Measurements from ENCODE around the gene PRR5L.

Gene PRR5L

DNA sequence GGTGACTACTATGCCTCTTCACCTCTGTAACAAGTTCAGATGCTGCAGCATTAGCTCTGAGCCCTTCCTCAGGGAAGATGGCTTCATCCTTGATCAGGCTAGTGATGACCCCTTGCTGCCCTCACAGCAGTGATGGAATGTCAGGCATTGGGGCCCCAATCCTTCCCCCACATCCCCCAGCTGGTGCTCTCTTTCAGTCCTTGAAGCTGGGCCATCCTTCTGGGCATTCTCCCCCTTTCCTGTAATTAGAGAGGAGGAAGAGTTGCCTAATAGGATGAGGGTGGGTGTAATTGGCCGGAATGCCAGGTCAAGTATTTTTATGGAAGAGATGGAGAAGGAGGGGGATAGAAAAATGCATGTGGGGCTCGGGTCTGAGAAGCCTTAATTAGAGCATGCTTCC, 151.4 kb downstream of the PRR5L start:
- no peak for DNase-seq

DNA sequence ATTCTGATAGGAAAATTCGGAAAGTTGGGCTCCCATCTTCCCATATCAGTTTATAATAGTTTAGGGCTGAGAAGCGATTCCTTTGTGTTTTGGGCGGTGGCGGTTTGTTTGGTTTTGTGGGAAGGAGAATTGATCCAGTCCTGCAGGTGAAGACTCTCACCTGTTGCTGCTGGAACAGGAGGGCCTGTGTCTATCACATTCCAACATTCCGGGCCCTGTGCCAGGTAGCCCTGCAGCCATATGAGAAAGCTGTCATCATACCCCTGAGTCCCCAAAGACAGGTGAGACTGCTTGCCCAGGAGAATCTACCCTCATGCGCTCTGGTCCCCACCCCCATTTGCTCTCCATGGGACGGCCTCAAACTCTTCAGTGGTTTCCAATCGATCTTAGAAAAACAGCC, 151.9 kb downstream of the PRR5L start:
- DNase-seq = no peak

DNA sequence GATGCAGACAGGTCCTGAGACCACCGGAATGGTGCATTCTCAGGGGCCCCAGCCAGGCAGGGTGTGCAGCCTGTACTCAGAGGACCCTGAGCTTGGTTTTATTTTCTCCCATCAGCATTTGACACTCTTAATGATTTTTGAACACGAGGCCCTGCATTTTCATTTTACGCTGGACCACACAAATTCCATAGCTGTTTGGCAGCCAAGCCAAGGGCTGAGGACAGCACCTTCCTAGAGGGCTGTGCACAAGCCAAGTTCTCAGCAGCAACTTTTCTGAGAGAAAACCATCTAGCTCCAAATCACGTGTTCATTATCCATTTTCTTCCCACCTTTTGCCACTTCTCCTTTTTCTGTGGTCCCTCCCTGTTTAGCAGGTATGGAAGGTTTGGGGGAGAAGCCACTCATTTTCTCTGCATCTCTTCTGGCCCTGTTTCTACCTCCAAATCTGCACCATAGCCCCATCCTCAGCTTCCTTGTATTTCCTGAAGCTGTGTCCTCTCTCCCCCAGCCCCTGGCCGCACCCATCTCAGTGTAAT, 153.5 kb downstream of the PRR5L start:
- no peak for DNase-seq

DNA sequence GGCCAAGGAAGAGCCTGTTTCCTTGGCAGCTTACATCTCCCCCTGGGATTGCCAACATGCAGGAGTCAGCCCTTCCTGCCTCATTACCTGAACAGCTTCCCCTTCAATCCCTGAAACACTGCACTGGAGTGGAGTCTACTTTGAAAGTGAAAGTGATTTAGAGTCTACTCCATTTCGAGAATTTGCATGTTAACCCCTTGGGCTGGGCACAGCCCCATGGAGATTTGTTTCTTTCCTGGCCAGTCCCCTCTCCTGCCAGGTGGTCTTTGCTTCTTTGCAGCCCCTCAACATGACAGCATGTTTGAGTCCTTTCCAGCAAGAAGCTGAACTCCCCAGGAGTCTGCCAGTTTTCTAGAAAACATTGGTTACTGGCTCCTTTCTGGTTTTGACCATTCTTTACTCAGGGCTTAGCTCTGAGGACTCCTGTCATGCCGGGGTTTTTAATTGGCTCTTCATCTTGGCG, 154.1 kb downstream of the PRR5L start:
- no peak for DNase-seq

DNA sequence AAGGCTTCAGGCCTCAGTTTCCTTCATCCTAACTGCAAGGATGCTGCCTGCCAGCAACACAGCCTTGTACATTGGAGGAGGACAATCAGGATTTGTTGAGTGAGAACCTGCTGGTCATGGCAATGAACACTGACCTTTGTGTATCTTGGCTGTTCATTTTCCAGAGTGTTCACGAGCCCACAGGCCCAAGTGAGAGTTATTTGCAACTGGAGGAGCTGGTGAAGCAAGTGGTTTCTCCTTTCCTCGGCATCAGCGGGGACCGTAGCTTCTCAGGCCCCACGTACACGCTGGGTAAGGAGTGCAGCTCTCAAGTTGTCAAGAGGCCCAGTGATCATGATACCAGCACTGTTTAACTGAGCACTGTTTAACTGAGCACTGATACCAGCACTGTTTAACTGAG, 155.0 kb downstream of the PRR5L start:
- DNase-seq = no peak

DNA sequence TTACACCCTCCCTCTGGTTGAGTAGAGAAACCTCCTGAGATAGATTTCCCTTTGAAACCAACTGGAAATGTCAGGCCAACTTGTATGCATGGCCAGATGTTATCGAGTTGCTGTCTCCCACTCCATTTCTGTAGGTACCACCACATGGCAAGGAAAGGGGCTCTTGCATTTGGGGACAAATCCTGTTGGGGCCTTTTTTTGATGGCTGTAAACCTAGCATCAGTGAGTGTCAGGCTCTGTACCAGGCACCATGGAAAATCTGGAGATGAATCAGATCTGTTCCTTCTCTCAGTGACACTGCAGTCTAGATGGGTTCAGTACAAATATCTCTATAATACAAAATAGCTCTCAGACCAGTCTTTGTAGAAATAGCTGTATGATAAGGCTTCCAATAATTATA, 155.6 kb downstream of the PRR5L start:
- no peak for DNase-seq

DNA sequence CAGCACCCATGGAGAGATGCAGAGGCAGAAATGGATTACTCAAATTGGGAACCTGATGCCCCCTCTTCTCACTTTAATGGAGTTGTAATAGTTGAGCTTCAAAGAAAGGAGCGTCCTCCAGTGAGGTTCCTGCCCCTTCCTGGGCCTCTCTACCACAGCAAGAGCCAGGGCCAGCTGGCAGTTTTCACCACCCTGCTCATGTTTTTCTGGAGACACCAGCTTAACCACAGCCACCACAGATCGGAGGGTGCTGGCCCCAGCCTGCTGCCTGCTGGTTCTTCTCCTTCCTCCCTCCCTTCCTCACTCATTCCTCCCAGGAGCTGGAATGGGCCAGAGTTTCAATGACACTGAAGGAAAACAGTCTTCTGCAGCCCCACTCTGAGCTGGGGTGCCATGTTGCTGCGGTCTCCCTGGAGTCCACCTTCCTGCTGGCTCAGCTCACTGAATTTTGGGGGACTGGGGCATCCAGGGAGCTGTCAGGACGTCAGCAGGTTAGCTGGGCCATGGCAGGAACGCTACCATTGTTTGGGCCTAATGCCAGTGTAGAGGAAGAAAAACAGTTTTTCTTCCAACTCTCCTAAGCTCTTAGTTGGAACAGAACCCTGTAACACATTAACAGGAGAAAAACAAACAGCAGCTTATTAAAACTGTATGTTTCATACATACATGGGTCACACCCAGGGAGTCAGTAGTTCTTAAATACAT, 156.3 kb downstream of the PRR5L start:
- DNase-seq = peak; percentile 13 to 33

DNA sequence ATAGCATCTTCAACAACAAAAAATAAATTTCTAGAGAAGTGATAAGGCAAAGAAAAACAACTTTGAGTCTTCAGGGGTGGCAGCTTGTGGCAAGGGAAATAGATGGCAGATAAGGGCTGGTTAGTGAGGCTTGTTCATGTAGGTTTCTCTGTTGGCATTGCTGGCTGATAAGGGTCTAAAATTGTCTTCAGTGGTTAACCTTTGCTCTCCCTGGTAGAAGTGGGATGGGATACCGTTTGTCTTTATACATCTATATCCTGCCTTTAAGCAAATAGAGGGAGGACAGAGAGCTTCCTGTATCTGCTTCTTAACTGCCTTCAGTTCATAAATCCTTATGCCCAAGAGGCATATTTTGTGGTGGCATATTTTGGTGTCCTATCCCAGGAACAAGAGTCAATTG, 156.9 kb downstream of the PRR5L start:
- DNase-seq = peak in 1 of 2 donors; percentile 21

DNA sequence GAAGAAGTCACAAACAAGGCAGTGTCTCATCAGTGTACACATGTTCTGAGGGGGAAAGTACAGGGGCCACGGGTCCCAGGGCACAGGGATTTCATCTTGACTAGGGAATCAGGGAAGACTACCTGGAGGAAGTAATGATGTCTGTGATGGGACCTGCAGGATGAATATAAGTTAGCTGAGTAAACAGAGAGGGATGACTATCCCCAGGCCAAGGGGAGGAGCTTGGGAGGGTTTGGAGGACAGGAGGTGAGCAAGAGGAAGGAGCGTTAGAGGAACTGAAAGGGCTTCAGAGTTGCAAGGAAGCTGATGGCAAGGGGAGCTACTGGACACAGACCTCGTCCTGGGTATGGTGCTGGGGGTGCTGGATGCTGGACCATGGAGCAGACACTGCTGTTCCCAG, 157.6 kb downstream of the PRR5L start:
- DNase-seq = peak in 1 of 2 donors; percentile 48

DNA sequence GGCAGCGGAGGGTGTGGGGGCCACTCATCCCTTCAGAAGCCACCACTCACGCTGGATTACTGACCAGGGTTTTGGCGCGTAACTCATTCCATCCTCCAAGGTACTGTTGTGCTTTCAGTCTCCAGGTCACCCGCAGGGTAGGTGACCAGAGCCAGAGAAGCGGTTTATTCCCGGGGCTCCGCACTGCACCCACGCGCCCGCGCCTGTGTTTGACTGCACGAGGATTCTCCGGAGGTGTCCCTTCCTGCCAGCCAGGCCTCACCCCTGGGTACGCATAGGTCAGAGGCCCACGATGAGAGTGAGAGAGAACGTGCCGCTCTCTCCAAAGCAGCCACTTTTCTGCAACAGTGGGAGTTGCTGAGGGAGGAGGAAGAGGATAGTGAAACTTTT, 158.5 kb downstream of the PRR5L start:
- DNase-seq = no peak

DNA sequence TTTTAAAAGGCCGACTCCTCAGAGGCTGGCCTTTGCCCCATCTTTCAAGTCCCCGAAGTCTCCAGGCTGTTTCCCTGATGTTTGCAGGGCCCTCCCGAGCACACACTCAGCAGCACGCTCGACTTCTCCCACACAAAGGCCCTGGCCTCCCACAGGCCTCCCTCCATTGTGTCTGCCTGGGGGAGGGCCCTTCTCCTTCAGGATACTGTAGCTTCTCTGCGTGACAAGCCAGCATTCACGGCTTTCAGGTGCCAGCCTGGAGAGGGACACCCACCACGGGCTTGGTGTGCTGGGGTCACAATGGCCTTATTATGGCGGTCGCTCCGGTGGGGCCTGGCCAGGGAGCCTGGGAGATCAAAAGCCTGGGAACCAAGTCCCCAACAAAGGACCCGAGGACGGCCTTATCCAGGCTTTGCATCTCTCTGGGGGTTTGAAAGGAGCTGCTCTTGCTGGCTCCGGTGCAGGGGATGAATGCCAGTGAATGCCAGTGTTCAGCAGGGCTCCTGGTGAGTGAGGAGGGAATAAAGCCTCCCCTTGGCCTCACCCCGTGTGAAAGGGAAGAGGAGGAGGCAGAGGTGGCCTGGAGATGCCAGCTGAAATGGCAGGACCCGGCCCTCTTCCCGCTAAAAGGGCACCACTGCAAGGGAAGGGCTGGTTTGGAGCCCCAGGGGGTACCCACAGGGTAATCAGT, 159.0 kb downstream of the PRR5L start:
- no peak for DNase-seq

DNA sequence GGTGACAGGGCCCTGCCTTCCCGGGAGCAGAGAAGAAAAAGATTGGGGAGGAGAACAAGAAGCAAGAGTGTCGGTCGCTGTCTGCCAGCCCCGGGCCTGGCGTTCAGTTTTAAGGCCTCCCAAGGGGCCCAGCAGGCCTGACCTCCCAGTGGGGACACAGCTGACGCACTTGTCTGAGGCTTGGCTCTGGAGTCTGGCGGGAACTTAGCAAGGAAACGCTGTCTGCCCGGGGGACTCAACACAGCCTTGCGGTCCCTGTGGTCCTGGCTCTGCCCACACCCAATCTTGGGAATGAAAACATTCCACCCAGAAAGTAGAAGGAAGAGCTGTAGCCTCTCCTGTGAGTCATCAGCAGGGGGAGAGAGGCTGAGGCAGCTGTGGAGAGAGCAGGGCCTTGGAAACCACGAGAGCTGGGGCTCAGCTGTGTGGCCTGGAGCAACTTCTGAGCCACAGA, 159.6 kb downstream of the PRR5L start:
- DNase-seq = no peak

DNA sequence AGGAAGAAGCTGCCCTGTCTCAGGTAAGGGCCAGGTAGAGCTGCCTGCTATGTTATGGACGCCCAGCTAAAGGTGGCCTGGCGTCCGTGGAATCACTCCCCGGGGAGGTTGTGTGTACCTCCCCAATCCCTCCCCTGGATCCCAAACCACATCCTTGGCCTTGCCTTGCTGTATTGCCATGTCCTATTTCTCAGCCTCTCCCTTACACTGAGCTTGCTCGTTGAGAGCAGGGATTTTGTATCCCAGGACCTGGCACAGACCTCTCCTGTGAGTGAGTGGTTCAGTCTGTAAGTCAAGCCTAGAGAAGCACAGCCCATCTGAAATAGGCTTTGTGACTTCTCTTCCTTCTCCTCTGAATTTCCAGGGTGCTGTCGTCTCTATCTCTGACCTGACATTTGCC, 160.1 kb downstream of the PRR5L start:
- no peak for DNase-seq

DNA sequence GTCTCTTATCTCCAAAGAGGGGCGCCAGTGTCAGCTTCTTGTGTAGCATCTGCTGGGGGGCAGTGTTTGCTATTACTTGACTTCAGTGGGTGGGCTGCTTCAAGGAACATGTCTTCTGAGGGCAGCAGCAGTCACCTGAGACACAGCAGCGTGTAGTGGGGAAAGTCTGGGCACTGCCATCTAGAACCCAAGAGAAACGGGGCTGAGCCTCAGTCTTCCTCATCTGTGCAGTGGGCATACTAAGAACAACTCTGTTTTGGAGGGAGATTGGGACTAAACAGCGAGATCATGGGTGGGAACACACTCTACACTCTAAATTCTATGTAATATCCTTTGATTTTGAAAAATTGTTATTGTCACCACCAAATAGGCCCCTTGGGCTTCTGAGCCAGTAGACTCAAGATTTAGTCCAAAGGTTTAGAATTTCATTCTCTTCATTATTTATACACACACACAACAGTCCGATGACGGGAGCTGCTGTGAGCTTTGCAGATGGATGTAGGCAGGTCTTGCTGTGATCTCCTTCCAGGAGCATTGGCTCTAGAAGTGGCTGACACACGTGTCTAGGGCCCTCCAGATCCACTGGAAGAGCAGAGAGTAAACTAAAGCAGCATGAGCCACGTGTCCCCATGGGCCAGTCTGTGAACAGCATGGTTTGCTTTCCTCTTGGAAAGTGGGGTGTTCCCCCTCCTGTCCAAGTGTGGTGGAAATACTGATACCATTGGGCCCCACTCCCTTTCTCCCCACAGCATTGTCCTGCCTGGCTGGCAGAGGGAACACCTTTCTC, 162.2 kb downstream of the PRR5L start:
- no peak for DNase-seq

DNA sequence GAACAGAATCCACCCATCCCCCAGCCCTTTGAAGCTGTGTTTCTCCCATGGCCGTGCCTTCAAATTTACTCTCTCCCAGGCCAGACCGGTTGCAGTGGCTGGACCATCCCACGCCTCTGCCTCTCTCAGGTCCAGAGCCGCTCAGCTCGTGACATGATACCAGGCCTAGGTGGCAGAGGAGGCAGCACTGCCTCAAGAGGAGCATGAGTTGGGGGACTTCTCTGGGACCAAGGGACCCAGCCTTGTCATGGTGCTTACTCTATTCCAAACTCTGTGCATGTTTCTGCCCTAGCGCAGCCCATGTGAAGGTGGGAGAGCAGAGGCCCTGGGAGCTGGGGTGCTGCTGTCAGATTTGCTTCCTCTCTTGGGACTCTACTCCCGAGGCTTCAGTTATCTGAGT, 163.0 kb downstream of the PRR5L start:
- no peak for DNase-seq

DNA sequence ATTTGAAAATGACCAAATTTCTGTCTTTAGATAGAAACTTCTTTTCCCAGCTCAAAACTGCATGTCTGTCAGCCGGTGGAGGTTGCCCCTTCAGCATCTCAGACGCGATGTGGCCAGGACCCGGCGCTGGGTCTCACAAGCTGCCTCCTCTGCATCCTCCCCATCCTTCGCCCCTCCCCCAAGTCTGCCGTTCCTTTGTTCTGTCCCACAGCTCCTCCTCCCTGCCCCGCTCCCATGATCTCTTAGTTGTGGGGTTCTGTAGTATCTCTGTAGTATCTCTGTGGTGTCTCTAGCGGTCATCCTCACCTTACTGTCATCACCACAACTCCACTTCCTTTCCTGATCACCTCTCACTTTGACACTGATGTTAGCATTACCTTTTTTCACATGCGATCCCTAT, 164.1 kb downstream of the PRR5L start:
- peak in 1 of 2 donors; percentile 12 for DNase-seq

DNA sequence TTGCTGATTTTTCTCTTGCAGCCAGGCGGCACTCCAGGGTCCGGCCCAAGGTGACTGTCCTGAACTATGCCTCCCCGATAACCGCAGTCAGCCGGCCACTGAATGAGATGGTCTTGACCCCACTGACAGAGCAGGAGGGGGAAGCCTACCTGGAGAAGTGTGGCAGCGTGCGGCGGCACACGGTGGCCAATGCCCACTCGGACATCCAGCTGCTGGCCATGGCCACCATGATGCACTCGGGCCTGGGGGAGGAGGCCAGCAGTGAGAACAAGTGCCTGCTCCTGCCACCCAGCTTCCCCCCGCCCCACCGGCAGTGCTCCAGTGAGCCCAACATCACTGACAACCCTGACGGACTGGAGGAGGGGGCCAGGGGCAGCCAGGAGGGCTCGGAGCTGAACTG, 166.2 kb downstream of the PRR5L start:
- DNase-seq = no peak

DNA sequence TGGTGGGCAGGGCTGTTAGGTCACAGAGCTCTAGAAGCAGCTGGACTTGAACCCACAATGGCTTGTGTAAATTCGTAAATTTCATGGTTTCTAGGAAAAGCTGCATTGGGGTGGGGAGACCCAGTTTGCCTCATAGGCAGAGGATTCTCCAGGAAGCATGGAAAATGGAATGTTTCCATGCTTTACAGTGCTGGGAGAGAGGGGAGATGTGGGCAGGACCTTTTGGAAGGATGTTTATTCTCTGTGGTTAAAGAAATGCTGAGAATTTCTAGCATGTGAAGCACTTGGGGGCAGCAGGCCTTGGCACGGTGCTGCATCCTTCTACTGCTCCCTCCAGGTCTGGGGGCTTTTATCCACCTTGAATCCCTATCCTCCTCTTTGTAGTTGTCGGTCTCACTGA, 167.7 kb downstream of the PRR5L start:
- DNase-seq = no peak

DNA sequence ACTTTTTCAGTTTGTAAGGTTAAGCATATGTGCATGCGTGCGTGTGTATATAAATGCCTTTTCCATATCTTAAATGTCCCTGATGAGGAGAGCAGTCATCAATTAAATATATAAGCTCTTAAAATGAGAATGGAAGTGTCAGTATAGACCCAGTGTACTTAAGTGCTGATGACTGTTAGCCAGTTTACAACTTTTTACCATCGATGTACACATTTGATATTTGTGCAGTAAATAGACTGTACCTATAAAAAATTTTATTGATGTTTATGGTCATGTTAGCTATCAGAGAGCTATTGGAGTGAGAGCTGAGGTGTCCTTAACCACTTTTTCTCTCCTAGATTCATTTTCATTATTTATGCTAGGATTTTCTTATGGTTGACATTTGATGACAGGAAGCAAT, 168.6 kb downstream of the PRR5L start:
- no peak for DNase-seq

DNA sequence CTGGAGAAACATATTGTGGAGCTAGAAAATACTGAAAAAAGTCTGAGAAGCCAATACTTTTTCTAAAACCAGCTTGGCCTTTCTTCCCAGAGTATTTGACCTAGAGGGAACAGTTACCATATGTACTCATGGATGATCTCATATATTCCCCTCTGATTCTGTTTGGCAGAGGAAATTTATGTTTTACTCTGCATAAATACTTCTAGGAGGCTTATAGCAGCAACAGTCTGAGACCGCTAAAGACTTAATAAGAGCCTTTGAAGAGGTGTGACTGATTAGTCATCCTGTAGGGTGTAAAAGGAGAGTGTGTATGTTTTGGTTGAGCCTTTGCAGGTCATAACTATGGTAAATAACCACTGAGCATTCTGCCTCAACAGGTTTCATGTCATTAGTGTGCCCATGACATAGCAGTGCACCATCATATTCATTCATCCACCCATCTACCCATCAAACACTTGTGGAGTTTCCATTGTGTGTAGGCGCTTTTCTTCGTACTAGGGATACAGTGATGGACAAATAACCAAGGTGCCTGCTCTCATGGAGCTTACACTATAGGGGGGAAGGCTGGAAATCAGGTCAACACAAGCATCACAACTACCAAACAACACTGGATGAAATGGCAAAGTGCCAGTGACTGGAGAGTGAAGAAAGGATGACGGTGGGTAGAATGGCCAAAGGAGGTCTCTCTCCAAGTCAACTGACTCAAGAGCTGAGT, 169.5 kb downstream of the PRR5L start:
- DNase-seq = no peak

DNA sequence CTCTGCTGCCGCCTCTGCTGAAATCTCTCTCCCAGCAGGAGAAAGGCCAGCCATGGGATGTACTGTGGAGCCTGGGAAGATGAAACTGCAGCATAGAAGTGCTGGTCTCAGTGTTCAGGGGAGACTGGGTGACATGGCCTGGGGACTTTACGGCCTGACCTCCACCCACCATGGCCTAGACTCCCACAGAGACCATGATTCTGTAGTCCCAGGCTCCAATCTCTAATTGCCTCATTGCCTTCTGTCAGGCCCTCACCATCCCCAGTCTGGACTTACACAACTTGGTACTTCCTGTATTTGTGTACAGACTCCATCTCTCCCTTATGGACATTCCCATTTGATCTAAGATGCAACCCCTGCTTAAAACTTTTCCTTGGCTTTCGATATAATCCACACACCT, 170.9 kb downstream of the PRR5L start:
- DNase-seq = no peak

DNA sequence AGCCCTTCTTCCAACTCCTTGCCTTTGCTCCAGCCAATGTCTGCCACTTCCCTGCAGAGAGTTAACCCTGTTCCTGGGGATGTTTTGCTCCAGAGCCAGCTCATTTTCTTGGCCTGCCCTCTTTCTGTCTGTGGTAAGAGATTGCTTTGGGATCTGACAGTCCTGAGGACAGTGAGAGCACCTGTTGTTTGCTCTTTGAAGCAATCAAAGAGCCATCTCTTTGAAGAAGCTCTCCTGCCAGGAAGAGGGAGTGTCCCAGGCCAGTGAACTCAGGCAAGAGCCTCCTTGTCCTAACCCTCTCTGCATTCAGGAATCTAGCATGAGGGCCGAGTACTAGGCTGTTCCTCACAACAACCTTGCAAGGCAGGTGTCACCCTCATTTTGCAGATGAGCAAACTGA, 171.8 kb downstream of the PRR5L start:
- no peak for DNase-seq

DNA sequence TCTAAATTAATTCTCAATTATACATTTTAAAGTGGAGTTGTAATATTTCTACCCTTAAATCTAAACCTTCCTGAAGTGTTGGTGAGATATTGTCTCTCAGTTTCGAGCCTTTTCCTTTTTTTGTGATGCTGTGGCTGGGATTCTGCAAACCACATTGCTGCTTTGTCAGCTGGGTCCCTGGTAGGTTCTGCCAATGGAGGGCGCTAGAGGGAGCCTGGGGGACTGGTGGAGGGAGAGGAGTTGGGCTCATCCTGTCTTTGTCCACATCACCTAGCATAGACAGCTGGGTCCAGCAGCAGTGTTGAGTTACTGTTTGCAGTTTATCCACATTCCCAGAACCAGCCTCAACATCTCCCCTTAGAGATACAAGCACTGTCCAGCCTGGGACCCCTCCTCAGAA, 173.0 kb downstream of the PRR5L start:
- peak in 1 of 2 donors; percentile 40 for DNase-seq
